ENCODE data around the gene HBE1. TPM values are rescaled to one million over a fixed set of nuclear protein-coding genes. Genes with fewer than 3 reads are reported as not detected.

The HBE1 gene
- total and polyA plus RNA-seq, 2 donors (not counting 1 experiment from before 2014, with no cell fraction given) = not detected

- intact Hi-C loops (cut with micrococcal nuclease) = no loop called here
- H3K27me3 ChIP-seq (replicated peaks in 1 of 4; ENCODE audit: control extremely low read depth in 1 of 4, control insufficient read depth in 3 of 4, insufficient read depth in 4 of 4, low read length in 3 of 4) = no peaks in the 10 kb centered on the region
- DNase-seq = no peak
- CTCF ChIA-PET = no interaction called here
- no peak for ATAC-seq (ENCODE audit: low read depth)
- H3K4me3 Mint-ChIP-seq = no peak overlapping the region
- H3K27ac Mint-ChIP-seq = no peak overlapping the region
- no peaks in the 10 kb centered on the region for H3K4me1 ChIP-seq (ENCODE audit: control insufficient read depth in 2 of 2, insufficient read depth in 2 of 2, low read length in 2 of 2)
- H3K4me2 ChIP-seq (replicated peaks; ENCODE audit: low read depth, low read length, poor library complexity, severe bottlenecking) = no peak overlapping the region
- no peaks in the 10 kb centered on the region for H3K9me3 ChIP-seq (ENCODE audit: control extremely low read depth in 1 of 3, control insufficient read depth in 2 of 3, insufficient read depth in 1 of 3, low read length in 2 of 3)
- H3K36me3 ChIP-seq (replicated peaks in 1 of 2; ENCODE audit: control extremely low read depth in 1 of 2, control insufficient read depth in 1 of 2, extremely low read depth in 1 of 2, insufficient read depth in 2 of 2, low read length in 1 of 2) = no peaks in the 10 kb centered on the region
- no CpG with 5 or more reads among the region's 2 CpGs for WGBS (ENCODE audit: insufficient coverage)
- POLR2A ChIA-PET = no interaction called here
- no peak overlapping the region for H3K4me3 ChIP-seq (ENCODE audit: control extremely low read depth in 1 of 5, extremely low read depth in 1 of 5, insufficient read depth in 1 of 5, low read depth in 2 of 5, low read length in 4 of 5)
- no peaks in the 10 kb centered on the region for H3K4me1 Mint-ChIP-seq
- no peaks in the 10 kb centered on the region for H3K9me3 Mint-ChIP-seq (ENCODE audit: insufficient read depth)
- no peak overlapping the region for H3K9ac ChIP-seq (ENCODE audit: low read length)
- H3K27ac ChIP-seq (ENCODE audit: low read length in 2 of 2) = no peak overlapping the region
- H3K27me3 Mint-ChIP-seq = peaks cover 17% of the 10 kb centered on the region
- H2AFZ ChIP-seq (ENCODE audit: insufficient read depth, low read depth, low read length, poor library complexity, severe bottlenecking) = no peak overlapping the region
- TF ChIP-seq EZH2 (IDR thresholded peaks at IDR 0.05; ENCODE audit: borderline replicate concordance, insufficient read depth, low read depth, low read length, poor library complexity, severe bottlenecking) (no peak), CTCF (IDR thresholded peaks at IDR 0.05) (no peak)
- H4K20me1 ChIP-seq (ENCODE audit: control insufficient read depth, insufficient read depth, low read length, poor library complexity, severe bottlenecking) = no peaks in the 10 kb centered on the region
- no peaks in the 10 kb centered on the region for H3K79me2 ChIP-seq (ENCODE audit: control insufficient read depth, insufficient read depth, low read length)
These were observed 24.6 kb downstream of the HBE1 start for GRCh38 chr11:5245155-5245554.

- no peaks in the 10 kb centered on the region for H3K4me1 Mint-ChIP-seq
- intact Hi-C loops (cut with micrococcal nuclease) = no loop called here
- Histone ChIP-seq H3K4me3 (ENCODE audit: control extremely low read depth in 1 of 5, extremely low read depth in 1 of 5, insufficient read depth in 1 of 5, low read depth in 2 of 5, low read length in 4 of 5) (no peak overlapping the region), H3K27me3 (replicated peaks in 1 of 4; ENCODE audit: control extremely low read depth in 1 of 4, control insufficient read depth in 3 of 4, insufficient read depth in 4 of 4, low read length in 3 of 4) (no peaks in the 10 kb centered on the region), H3K27ac (ENCODE audit: low read length in 2 of 2) (no peak overlapping the region), H3K9me3 (ENCODE audit: control extremely low read depth in 1 of 3, control insufficient read depth in 2 of 3, insufficient read depth in 1 of 3, low read length in 2 of 3) (no peaks in the 10 kb centered on the region), H3K79me2 (ENCODE audit: control insufficient read depth, insufficient read depth, low read length) (no peaks in the 10 kb centered on the region), H3K4me2 (replicated peaks; ENCODE audit: low read depth, low read length, poor library complexity, severe bottlenecking) (no peak overlapping the region), H4K20me1 (ENCODE audit: control insufficient read depth, insufficient read depth, low read length, poor library complexity, severe bottlenecking) (no peaks in the 10 kb centered on the region), H3K4me1 (ENCODE audit: control insufficient read depth in 2 of 2, insufficient read depth in 2 of 2, low read length in 2 of 2) (no peaks in the 10 kb centered on the region), H3K36me3 (replicated peaks in 1 of 2; ENCODE audit: control extremely low read depth in 1 of 2, control insufficient read depth in 1 of 2, extremely low read depth in 1 of 2, insufficient read depth in 2 of 2, low read length in 1 of 2) (no peaks in the 10 kb centered on the region), H2AFZ (ENCODE audit: insufficient read depth, low read depth, low read length, poor library complexity, severe bottlenecking) (no peak overlapping the region), H3K9ac (ENCODE audit: low read length) (no peak overlapping the region)
- DNase-seq = no peak
- TF ChIP-seq EZH2 (IDR thresholded peaks at IDR 0.05; ENCODE audit: borderline replicate concordance, insufficient read depth, low read depth, low read length, poor library complexity, severe bottlenecking) (no peak), CTCF (IDR thresholded peaks at IDR 0.05) (no peak)
- peaks cover 17% of the 10 kb centered on the region for H3K27me3 Mint-ChIP-seq
- H3K27ac Mint-ChIP-seq = no peak overlapping the region
- H3K4me3 Mint-ChIP-seq = no peak overlapping the region
- no peak for ATAC-seq (ENCODE audit: low read depth)
- no peaks in the 10 kb centered on the region for H3K9me3 Mint-ChIP-seq (ENCODE audit: insufficient read depth)
- POLR2A ChIA-PET = no interaction called here
- CTCF ChIA-PET = no interaction called here
- WGBS (ENCODE audit: insufficient coverage) = 70% methylated on average over 2 of the region's 4 CpGs
These were observed 25.9 kb downstream of the HBE1 start for GRCh38 chr11:5243816-5244180.

Data from B cell (primary cell).